ENCODE data around the gene VSIG8. TPM values are rescaled to one million over a fixed set of nuclear protein-coding genes. Genes with fewer than 3 reads are reported as not detected.
A peak's percentile ranks its signal among the peaks of the same experiment; 100 is the strongest.

The VSIG8 gene
- total RNA-seq, 1 experiment from 2014 or later = not detected

GRCh38 chr1:159868766-159869165, 6.3 kb upstream of the VSIG8 start:
- H3K4me2 ChIP-seq (ENCODE audit: low read length) = peak overlapping the region; percentile 60
- no peaks in the 10 kb centered on the region for H3K9me3 ChIP-seq (ENCODE audit: control insufficient read depth in 1 of 2, insufficient read depth in 1 of 2, low read depth in 1 of 2, low read length in 2 of 2)
- no peaks in the 10 kb centered on the region for H3K9me2 ChIP-seq (ENCODE audit: insufficient read depth)
- no peaks in the 10 kb centered on the region for H3K79me2 ChIP-seq (ENCODE audit: insufficient read depth, low read length)
- intact Hi-C loops (cut with micrococcal nuclease) = no loop called here
- POLR2A ChIA-PET = interaction anchor here (0.9 to 1.5 kb wide), 3 partner anchors 13 to 21 kb away, joined by 3 to 5 read pairs (median 3); no protein-coding TSS in a partner anchor
- CTCF ChIA-PET = interaction anchor here (0.9 to 1.2 kb wide), 3 partner anchors 70 to 88 kb away, joined by 3 to 4 read pairs (median 3); partner anchors contain the start of gene DUSP23
- no TSS peak for BruUV-seq (replicated peaks)
- peaks cover 29 to 57% of the 10 kb centered on the region in 2 experiments for H3K4me1 ChIP-seq (ENCODE audit: control insufficient read depth in 1 of 2, insufficient read depth in 2 of 2, low read length in 2 of 2)
- H3K9ac ChIP-seq (ENCODE audit: low read length) = peak overlapping the region; percentile 27
- H3K36me3 ChIP-seq (ENCODE audit: control insufficient read depth in 1 of 2, insufficient read depth in 2 of 2, low read length in 2 of 2) = no peaks in the 10 kb centered on the region
- RAD21 ChIA-PET (ENCODE audit: low non-redundant PET in 1 of 2, low total read pairs in 2 of 2, uncharacterized antibody in 2 of 2, unreplicated experiment in 2 of 2) = no interaction called here
- H4K20me1 ChIP-seq (ENCODE audit: insufficient read depth) = no peaks in the 10 kb centered on the region
- H3K27ac ChIP-seq (ENCODE audit: low read depth, low read length) = no peak overlapping the region
- peak overlapping the region; percentile 19 for H2AFZ ChIP-seq (ENCODE audit: low read depth, low read length, poor library complexity, severe bottlenecking)
- no peak for TF ChIP-seq MAX (IDR thresholded peaks at IDR 0.05)
- DNase-seq (ENCODE audit: low read depth, low spot score) = no peak
- peak overlapping the region in 1 of 2 experiments; percentile 24; a peak in 1 of 4 replicates for H3K4me3 ChIP-seq (replicated peaks in 1 of 2; ENCODE audit: low read depth in 1 of 2, low read length in 2 of 2)
- ATAC-seq = peak; percentile 36
- H3K27me3 ChIP-seq (ENCODE audit: insufficient read depth, low read length) = no peaks in the 10 kb centered on the region; the same call in 1 of the 2 replicates

- ChIA-PET POLR2A (no interaction called here), RAD21 (ENCODE audit: low non-redundant PET in 1 of 2, low total read pairs in 2 of 2, uncharacterized antibody in 2 of 2, unreplicated experiment in 2 of 2) (no interaction called here), CTCF (no interaction called here)
- peak overlapping the region; percentile 60 for H3K4me2 ChIP-seq (ENCODE audit: low read length)
- intact Hi-C loops (cut with micrococcal nuclease) = no loop called here
- H3K27ac ChIP-seq (ENCODE audit: low read depth, low read length) = no peak overlapping the region
- H3K27me3 ChIP-seq (ENCODE audit: insufficient read depth, low read length) = no peaks in the 10 kb centered on the region; the same call in 1 of the 2 replicates
- ATAC-seq (peak; percentile 27; the same call in 1 of the 2 replicates), DNase-seq (ENCODE audit: low read depth, low spot score) (no peak)
- no TSS peak for BruUV-seq (replicated peaks)
- no peak overlapping the region for H2AFZ ChIP-seq (ENCODE audit: low read depth, low read length, poor library complexity, severe bottlenecking)
- H4K20me1 ChIP-seq (ENCODE audit: insufficient read depth) = no peaks in the 10 kb centered on the region
- H3K4me1 ChIP-seq (ENCODE audit: control insufficient read depth in 1 of 2, insufficient read depth in 2 of 2, low read length in 2 of 2) = peaks cover 29 to 57% of the 10 kb centered on the region in 2 experiments
- 0 out of 2 replicates have a peak, but pooled peaks have one; percentile 28 for TF ChIP-seq POLR2AphosphoS5 (IDR thresholded peaks at IDR 0.05; ENCODE audit: low read depth, low read length)
- no peak for TF ChIP-seq EGR1 (IDR thresholded peaks at IDR 0.05; ENCODE audit: low read depth)
- H3K9me3 ChIP-seq (ENCODE audit: control insufficient read depth in 1 of 2, insufficient read depth in 1 of 2, low read depth in 1 of 2, low read length in 2 of 2) = no peaks in the 10 kb centered on the region
- H3K4me3 ChIP-seq (replicated peaks in 1 of 2; ENCODE audit: low read depth in 1 of 2, low read length in 2 of 2) = no peak overlapping the region
- H3K9ac ChIP-seq (ENCODE audit: low read length) = no peak overlapping the region
- H3K9me2 ChIP-seq (ENCODE audit: insufficient read depth) = no peaks in the 10 kb centered on the region
- no peaks in the 10 kb centered on the region for H3K36me3 ChIP-seq (ENCODE audit: control insufficient read depth in 1 of 2, insufficient read depth in 2 of 2, low read length in 2 of 2)
- no peaks in the 10 kb centered on the region for H3K79me2 ChIP-seq (ENCODE audit: insufficient read depth, low read length)
These were observed 5.2 kb upstream of the VSIG8 start for GRCh38 chr1:159867664-159868026.
